SIG-M5 (cell line): ENCODE results near the gene CHIT1.
A peak's percentile ranks its signal among the peaks of the same experiment; 100 is the strongest.

Experiments used
- DNase-seq: peaks from one replicate; lab custom pipeline; 2025; lab: John Stamatoyannopoulos, UW

Gene CHIT1

GRCh38 chr1:203188686-203189232, 40.7 kb downstream of the CHIT1 start:
- DNase-seq = no peak

- DNase-seq = no peak
Measured at GRCh38 chr1:203187689-203188264, 41.7 kb downstream of the CHIT1 start.

GRCh38 chr1:203187304-203187685, 42.2 kb downstream of the CHIT1 start:
- DNase-seq = no peak

GRCh38 chr1:203186446-203187303, 42.8 kb downstream of the CHIT1 start, which contains the start of gene CHI3L1:
Gene CHI3L1, minus strand, starts transcription at chr1:203186704. Its CDS starts 81 bp downstream, at chr1:203186623.
- DNase-seq = peak; percentile 47

GRCh38 chr1:203186091-203186445, 43.4 kb downstream of the CHIT1 start:
- DNase-seq = no peak

- DNase-seq = no peak
Measured at GRCh38 chr1:203185585-203185984, 43.9 kb downstream of the CHIT1 start.

GRCh38 chr1:203185061-203185461, 44.4 kb downstream of the CHIT1 start:
- DNase-seq = no peak

- no peak for DNase-seq
Measured at GRCh38 chr1:203184467-203184866, 45.0 kb downstream of the CHIT1 start.

- DNase-seq = no peak
Measured at GRCh38 chr1:203183828-203184227, 45.6 kb downstream of the CHIT1 start.

GRCh38 chr1:203182387-203182953, 47.0 kb downstream of the CHIT1 start:
- DNase-seq = no peak

GRCh38 chr1:203181586-203182386, 47.7 kb downstream of the CHIT1 start:
- DNase-seq = no peak

- DNase-seq = no peak
Measured at GRCh38 chr1:203180611-203181330, 48.7 kb downstream of the CHIT1 start.

GRCh38 chr1:203179667-203180005, 49.8 kb downstream of the CHIT1 start:
- DNase-seq = no peak

- DNase-seq = no peak
Measured at GRCh38 chr1:203178821-203179666, 50.4 kb downstream of the CHIT1 start.

- no peak for DNase-seq
Measured at GRCh38 chr1:203178083-203178482, 51.4 kb downstream of the CHIT1 start.

GRCh38 chr1:203177470-203178039, 51.9 kb downstream of the CHIT1 start:
- DNase-seq = no peak

GRCh38 chr1:203177036-203177405, 52.5 kb downstream of the CHIT1 start:
- no peak for DNase-seq

GRCh38 chr1:203176273-203177035, 53.0 kb downstream of the CHIT1 start:
- DNase-seq = no peak

- no peak for DNase-seq
Measured at GRCh38 chr1:203175827-203176241, 53.6 kb downstream of the CHIT1 start.
